ENCODE results near the gene BCL2L2.

BCL2L2 gene

DNA sequence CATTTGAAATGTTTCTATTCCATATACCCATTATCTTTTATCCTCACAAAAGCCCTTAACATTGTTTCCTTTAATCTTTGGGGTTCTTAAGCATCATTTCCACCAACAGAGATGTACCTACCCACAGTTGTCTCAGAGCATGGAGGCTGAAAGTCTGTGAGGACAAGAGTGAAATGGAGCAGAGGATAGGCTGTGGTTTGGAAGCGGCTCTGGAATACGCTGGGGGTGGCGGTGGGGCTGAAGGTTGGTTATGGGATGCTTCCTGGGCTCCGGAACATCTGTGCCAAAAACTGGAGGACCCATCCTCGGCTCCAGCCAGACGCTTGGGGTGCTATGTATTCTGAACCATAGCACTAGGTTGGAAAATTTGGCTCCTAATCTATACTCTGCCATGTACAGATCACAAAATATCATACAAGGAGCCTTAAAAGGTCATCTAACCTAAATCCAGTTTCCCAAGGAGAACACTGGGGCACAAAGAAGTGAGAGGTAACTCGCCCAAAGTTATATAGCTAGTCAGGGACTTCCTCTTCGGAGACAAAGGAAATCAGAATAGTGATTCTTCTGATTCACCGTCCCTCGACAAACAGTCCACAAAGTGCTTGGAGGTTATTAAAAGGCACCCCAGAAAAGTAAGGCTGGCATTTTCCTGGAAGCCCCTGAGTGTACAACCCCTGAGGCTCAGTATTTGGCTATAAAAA, 6.5 kb upstream of the BCL2L2 start:
- no peak for DNase-seq

DNA sequence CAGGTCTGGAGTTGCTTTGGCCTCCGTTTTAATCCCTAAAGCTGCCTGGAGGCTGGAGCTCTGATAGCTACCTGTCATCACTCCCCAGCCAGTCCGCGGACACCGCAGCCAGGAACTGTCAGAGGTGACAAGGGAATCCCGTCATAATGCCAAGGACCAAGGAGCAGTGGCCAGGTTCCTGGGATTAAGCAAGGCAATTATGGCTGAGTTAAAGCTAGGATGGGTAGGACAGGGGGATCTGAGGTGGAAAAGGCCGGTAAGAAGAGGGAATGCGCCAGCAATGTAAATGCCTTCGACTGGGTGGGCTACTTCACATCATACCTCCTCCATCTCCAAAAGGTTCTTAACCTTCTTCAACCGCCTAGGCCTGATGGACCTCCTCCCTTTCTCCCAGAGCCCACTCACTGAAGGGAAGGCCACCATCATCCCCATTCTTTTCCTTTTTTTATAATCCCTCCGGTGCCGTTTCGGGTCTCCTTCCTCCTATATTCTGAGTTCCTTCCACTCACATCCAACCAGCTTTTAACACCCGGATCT, 5.9 kb upstream of the BCL2L2 start:
- no peak for DNase-seq

DNA sequence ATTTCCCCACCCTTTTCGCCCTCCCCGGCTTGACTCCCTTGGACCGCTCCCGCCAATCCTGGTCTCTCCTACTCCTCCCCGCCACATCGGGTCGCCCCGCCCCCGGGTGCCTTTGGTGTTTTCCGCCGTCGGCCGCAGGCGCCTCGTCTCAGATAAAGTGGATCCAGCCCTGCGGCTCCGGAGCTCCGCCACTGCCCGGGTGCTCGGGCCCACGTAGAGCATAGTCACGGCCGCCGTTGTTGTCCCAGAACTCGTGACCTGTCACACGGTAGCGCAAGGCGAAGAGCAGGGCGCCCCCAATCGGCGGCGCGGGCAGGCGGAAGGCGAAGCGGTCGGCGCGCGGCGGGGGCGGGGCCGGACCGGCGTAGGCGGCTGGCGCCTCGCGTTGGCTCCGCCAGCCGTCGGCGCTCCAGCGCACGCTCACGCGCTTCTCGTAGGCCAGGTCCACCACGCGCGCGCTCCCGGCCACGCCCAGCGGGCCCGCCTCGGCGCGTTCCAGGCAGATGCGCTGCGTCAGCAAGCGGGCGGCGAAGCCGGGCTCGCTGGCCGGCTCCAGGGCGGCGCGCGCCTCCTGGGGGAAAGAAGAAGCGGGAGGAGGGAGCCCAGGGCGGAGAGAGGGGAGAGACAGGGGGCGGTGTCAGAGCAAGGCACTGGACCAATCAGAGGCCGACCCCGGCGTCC, 5.2 kb upstream of the BCL2L2 start:
- DNase-seq, result peak; percentile 98

DNA sequence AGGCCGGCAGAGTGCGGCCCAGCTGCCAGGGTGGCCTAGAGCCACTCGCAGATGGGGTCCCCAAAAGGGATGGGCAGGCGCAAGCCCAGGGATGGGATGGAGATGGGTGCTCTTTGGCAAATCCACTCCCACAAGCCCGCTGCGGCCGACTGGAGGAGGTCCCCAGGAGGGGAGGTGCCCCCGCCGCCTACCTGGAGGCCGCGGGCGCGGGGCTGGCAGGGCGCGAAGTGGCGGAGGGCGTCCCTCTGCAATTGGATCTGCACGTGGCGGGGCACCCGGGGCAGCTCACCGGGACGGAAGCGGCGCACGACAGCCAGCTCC, 4.7 kb upstream of the BCL2L2 start:
- DNase-seq, result no peak

DNA sequence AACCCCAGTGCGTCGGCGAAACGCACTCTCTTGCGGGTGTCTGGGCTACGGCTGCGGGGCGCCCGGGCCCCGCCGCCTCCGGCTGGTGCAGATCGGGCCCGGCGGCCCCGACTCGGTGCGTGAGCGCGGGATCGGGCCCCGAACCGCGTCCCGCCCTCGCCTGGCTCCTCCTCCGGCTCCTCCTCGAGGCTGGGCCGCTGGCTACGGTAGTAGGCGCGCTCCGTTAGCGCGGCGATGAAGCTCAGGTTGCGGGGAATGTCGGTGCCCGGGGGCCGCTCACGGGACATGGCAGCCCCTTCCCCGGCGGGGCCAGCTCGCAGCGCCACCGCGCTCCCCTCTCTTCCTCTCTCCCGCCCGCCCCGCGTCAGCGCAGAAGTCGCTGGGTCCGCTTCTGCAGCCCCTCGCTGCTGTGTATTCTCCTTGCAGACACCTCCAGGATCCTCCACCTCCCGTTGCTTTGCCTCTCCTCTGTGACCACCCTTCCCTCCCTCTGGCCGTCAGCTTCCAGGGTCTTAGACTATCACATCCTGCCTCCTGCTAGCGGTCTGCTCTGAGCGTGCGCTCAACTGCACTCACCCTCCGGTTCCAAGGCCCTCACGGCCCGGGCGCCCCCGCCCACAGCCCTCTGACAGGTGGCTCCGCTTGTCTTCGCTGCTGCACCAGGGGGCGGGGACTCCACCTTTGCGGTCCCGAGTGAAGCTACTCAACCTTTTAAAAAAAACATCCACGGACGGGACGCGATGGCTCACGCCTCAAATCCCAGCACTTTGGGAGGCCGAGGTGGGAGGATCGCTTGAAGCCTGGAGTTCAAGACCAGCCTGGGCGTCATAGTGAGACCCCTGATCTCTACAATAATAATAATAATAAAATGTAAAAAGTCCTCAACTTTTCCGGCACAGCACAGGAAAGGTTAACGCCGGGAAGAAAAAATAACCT, 4.1 kb upstream of the BCL2L2 start, which contains the start of gene PPP1R3E:
Gene PPP1R3E (minus strand): TSS at position 570 of the 936 bp plus-strand sequence. CDS start 283 bp downstream, at position 287.
- DNase-seq, result peak; percentile 86

DNA sequence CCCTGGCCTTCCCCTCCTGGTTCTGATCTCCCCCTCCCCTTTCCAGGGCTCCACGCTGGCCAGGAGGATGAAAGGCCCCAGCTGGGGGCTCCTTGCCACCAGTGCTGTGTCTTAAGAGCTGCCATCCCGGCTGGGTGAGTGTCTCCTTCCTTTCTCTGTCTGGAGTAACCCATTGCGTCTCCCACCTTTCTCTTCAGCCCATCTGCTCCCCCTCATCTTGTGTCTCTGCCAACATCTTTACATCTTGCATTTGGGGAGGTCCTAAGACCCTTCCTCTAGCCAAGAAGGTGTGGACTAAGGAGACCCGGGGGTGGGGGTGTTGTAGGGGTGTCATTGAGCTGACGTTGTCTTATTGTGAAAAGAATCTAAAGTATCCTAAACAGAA, 505 bp downstream of the BCL2L2 start:
- no peak for DNase-seq

DNA sequence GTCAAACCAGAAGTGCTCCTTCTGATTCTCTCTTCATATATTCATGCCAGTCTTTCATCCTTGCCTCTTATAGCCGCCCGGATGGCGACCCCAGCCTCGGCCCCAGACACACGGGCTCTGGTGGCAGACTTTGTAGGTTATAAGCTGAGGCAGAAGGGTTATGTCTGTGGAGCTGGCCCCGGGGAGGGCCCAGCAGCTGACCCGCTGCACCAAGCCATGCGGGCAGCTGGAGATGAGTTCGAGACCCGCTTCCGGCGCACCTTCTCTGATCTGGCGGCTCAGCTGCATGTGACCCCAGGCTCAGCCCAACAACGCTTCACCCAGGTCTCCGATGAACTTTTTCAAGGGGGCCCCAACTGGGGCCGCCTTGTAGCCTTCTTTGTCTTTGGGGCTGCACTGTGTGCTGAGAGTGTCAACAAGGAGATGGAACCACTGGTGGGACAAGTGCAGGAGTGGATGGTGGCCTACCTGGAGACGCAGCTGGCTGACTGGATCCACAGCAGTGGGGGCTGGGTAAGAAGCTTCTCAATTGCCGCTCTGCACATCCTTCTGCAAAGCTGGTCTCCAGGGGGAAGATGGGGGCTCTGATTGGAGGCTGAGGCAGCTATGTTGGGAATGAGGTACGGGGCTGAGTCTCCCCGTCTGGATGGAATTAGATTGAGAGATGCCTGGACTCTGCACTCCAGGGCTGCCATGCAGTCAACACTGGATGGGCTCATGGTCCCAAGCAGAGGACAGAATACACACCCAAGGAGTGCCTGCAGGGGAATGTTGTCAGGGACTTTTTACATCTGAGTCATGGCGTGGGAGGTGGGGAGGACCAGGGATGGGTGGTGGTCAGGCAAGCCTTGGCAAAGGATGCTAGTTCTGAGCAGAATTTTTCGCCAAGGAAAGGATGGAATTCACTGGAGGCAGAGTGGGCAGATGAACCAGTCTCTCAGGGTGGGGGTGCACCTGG, 1.3 kb downstream of the BCL2L2 start:
- no peak for DNase-seq

DNA sequence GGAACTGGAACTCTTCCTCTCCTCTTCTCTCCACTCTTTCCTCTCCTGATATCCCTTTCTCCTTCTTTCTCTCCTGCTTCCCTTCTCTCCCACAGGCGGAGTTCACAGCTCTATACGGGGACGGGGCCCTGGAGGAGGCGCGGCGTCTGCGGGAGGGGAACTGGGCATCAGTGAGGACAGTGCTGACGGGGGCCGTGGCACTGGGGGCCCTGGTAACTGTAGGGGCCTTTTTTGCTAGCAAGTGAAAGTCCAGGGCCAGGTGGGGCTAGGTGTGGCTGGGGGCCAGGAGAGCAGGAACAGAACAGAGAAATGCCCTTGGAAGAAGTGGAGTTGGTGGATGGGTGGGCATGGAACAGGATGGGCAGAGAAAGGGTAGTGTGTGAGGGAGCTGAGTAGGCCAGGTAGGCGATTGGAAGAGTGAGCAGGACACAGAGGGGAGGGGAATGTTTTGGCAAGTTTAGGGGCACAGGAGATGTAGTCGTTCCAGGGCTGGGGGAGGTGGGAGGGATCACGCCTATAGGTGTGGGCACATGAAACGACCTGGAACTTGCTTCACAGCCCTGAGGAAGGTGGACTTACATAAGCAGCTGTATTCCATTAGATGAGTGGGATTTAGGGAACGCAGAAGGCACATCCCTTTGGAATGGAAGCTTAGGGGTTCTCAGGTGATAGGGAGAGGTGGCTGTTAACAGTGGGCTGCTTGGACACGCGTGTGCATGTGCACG, 2.2 kb downstream of the BCL2L2 start:
- DNase-seq, result no peak

DNA sequence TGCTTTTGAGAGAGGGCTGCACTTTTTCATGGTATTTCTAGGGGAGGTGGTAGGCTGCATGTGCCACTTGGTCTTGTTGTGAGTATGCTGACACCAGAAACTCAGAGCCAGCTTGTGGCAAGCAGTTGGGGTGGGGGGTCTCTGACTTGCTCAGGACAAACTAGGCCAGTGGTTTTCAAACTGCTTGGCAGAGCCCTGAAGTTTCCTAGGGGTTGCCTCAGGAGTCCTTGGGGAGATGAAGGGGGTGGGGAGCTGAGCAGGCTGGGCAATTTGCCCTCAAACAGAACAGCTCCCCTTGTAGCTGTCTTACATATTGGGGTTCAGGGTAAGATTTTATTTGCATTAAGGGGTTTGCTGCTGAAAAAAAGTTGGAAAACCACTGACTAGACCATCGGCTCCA, 3.9 kb downstream of the BCL2L2 start:
- no peak for DNase-seq

DNA sequence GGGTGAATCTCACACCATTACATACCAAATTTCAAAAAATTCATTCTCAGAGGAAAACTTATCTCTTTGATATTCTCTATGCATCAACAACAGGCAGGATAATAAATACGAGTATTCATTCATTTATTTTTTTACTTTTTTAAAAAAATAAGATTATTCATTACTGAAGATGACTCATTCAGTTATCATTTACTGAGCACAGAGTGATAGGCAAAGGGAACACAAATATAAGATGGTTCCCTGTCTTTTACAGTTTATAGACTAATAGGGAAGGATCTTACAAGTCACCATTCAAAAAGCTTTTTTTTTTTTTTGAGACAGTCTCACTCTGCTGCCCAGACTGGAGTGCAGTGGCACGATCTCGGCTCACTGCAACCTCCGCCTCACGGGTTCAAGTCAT, 9.7 kb downstream of the BCL2L2 start:
- DNase-seq, result no peak

DNA sequence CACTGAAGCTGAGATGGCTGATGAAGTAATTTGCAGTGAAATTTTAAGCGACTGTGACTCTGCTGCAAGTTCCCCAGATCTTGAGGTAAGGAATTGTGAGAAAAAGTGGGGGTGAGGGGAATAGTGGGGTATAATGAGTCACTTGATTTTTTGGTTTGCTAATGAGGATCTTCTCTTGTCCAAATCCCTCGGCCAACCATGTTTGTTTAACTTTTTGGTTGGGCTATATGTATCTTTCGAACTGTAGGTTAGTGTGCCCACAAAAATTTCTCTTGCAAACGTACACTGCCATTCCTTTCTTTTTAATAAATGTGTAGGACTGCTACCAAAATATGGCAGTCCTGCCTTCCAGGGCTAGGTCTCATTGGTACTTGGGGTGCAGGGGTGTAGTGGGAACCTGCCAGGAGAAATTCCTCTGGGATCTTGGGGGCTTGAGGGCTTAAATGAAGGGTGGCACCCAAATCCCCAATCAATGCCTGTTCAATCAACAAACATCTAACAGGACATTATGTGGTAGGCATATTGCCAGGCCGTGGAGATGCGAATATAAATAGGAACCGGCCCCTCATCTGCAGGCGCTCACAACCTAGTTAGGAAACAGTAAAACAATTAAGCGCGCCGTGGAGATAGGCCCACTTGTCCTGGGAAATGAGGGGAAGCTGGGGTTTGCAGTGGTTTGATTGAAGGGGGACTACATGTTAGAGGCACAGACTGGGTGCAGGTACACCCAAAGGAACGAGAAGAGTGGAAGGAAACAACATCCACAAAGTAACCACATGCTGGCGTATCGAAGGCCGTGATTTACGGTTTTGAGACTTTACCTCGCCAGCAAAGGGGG, 13.3 kb downstream of the BCL2L2 start:
- DNase-seq, result no peak

DNA sequence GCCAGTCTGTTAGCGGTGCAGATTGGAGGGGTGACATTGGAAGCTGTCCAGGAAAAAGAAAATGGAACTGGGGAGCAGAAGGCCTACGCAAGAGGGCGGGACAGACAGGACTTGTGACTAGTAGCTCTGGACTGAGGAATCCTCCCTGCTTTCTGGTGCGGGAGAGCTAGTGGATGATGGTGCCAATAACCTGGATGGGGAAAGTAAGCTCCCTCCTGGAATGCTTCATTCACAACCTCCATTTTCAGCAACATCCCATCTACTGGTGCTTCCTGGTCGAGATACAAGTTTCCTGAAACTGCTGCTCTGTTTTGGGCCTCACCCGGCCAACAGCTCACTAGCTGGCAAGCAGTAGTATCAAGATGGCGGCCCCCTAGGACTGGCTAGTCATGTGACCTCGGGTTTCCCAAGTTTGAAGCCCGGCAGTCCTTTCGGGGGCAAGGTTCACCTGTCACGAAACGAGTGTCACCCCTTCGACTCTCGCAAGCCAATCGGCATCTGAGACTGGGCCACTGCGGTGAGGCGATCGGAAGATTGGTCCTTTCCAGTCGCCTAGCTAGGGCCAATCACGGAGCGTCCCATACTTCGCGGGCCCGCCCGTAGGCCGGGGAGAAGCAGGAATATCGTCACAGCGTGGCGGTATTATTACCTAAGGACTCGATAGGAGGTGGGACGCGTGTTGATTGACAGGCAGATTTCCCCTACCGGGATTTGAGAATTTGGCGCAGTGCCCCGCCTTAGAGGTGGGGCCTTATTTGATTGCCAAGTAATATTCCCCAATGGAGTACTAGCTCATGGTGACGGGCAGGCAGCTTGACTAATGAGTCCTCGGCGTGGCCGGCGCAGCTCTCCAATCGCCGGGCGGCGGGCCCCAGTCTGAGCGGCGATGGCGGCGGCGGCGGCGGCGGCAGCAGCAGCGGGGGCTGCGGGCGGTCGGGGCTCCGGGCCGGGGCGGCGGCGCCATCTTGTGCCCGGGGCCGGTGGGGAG, 14.2 kb downstream of the BCL2L2 start, which contains the start of gene PABPN1:
Gene PABPN1 (plus strand): TSS at position 874 of the 988 bp plus-strand sequence. CDS start 13 bp downstream, at position 887.
- DNase-seq, result peak; percentile 100

DNA sequence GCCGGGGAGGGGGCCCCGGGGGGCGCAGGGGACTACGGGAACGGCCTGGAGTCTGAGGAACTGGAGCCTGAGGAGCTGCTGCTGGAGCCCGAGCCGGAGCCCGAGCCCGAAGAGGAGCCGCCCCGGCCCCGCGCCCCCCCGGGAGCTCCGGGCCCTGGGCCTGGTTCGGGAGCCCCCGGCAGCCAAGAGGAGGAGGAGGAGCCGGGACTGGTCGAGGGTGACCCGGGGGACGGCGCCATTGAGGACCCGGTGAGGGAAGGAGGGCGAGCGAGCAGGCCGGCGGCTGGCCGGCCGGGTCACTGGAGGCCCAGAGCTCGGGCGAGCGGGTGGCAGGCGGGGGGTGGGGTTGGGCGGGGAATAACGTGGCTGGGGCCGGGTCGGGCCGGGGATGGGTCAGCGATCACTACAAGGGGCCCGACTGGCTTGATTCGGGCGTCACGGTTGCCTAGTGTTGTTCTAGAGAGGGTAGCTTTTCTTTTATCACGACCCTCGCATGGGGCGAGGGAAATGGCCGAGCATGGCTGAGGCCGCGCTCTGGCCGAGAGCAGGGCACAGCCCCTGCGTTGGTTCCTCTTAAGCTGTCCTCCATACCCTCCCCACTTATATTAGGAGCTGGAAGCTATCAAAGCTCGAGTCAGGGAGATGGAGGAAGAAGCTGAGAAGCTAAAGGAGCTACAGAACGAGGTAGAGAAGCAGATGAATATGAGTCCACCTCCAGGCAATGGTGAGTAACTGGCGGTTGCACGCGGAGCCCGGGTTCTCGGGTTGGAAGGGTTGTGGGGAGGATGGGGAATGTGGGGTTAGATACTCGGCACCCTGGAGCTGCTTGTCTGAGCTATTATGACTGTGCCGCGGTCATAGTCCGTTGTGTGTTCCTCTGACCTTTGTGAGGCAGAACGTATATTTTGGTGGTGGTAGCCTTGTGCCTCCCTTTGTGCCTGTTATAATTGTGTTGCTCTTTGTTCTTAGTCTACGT, 15.2 kb downstream of the BCL2L2 start:
- DNase-seq, result peak; percentile 21

DNA sequence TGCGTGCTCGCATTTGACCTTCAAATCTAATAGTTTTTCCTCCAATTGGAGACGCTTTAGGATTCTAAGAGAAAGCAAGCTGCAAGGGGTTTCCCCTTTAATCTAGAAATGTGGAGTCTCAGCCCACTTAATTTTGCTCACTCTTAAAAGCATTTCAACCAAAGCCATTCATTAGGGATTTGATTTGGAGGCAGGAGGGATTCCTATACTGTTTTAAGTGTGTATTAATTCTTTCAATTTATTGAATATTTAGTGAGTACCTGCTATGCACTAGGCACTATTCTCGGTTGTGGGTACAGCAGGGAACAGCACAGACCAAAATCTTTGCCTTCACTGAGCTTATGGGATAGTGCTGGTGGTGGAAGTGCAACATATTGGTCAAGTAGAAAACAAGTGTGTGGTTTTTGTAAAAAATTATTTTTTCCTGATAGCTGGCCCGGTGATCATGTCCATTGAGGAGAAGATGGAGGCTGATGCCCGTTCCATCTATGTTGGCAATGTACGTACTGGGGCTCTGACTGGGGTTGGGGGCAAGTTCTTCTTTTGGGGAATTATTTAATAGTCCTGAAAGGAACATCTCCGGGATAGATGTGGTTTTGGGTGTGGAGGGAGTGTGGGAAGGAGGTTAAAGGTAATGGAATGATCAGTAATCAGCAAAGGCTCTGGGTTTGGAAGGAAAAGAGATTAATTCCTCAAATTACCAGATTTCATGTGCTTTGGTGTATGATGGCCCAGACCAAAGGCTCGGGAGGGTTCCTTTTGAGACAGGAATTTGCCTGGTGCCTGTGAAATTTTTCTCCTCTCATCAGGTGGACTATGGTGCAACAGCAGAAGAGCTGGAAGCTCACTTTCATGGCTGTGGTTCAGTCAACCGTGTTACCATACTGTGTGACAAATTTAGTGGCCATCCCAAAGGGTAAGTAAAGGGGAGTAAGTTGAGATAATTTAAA, 16.2 kb downstream of the BCL2L2 start:
- DNase-seq, result no peak

DNA sequence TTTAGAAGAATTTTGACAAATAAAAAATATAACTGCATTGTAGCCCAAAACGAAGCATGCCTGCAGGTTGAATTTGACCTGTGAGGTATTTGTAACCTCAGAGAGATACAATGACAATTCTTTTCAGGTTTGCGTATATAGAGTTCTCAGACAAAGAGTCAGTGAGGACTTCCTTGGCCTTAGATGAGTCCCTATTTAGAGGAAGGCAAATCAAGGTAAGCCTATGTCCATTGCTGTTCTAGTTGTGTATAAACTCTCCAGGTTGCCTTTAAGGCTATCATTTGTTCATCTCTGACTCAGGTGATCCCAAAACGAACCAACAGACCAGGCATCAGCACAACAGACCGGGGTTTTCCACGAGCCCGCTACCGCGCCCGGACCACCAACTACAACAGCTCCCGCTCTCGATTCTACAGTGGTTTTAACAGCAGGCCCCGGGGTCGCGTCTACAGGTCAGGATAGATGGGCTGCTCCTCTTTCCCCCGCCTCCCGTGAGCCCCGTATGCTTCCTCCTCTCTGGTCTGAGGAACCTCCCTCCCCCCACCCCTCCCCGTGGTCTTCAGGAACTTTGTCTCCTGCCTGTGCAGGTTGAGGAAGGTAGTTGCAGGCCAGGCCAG, 17.3 kb downstream of the BCL2L2 start:
- no peak for DNase-seq

DNA sequence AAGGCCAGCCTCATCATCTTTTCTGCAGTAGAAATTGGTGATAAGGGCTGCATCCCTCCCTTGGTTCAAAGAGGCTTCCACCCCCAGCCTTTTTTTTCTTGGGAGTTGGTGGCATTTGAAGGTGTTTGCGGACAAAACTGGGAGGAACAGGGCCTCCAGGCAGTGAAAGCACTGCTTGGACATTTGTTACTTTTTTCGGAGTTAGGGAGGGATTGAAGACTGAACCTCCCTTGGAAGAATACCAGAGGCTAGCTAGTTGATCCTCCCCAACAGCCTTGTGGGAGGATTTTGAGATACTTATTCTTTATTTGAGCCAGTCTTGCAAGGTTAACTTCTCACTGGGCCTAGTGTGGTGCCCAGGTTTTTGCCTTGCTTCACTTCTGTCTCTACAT, 17.8 kb downstream of the BCL2L2 start:
- DNase-seq, result no peak
